Measurements from ENCODE around the gene TANC1.
"Not testable (repeated sequence)": the region's sequence is repeated elsewhere in the genome, so short reads cannot be mapped to it uniquely, and the experiment has no call there.

Gene TANC1

GRCh38 chr2:159126432-159127022 is 158.1 kb downstream of the TANC1 start:
- no peak overlapping the region for H3K4me3 ChIP-seq (ENCODE audit: low read depth, low read length)
- DNase-seq (ENCODE audit: low read depth), result peak; percentile 55

GRCh38 chr2:159128191-159128590 is 159.8 kb downstream of the TANC1 start:
- DNase-seq (ENCODE audit: low read depth), result no peak
- no peak overlapping the region for H3K4me3 ChIP-seq (ENCODE audit: low read depth, low read length)

- no peak for DNase-seq (ENCODE audit: low read depth)
- H3K4me3 ChIP-seq (ENCODE audit: low read depth, low read length), result no peak overlapping the region
Observed at GRCh38 chr2:159129269-159129668, 160.8 kb downstream of the TANC1 start.

DNA sequence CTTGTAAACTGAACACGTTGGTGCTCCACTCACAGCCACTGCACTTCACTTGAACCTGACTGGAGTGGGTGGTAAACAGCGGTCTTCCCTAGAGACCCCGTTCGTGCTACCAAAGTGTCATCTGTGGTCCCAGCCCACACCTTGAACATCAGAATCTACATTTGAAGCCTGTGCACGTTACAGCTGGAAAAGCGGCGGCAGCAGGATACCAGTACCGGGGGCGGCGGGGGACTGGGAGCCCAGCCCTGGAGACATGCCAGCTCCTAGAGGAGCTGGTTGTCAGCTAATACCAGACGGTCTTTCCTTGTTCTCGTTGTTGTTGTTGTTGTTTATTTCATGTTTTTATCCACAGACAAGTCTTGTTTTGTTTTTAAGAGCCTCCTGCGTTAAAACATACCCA is 161.4 kb downstream of the TANC1 start:
- H3K4me3 ChIP-seq (ENCODE audit: low read depth, low read length), result no peak overlapping the region
- DNase-seq (ENCODE audit: low read depth), result no peak

DNA sequence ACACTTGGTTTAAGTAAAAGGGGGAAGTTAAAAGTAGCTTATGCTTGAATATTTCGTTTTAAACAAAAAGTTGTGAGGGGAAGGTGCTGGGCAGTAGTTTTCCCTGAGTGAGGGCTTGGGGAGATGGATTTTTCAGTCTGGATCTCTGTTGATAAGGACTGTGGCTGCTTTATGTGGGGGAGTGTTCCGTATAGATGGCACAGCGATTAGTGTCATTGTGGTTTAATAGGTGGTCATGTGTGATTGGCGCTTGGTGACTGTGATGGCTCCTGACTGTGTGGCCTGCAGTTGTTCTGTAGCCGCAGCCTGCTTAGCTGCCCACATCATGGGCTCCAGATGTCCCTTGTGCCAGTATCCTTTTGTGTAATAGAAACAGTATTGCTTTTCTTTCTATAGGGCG is 161.9 kb downstream of the TANC1 start:
- H3K4me3 ChIP-seq (ENCODE audit: low read depth, low read length), result no peak overlapping the region
- DNase-seq (ENCODE audit: low read depth), result no peak

GRCh38 chr2:159131267-159131913 is 162.9 kb downstream of the TANC1 start:
- H3K4me3 ChIP-seq (ENCODE audit: low read depth, low read length), result no peak overlapping the region
- no peak for DNase-seq (ENCODE audit: low read depth)

- DNase-seq (ENCODE audit: low read depth), result peak; percentile 73
- no peak overlapping the region for H3K4me3 ChIP-seq (ENCODE audit: low read depth, low read length)
Observed at GRCh38 chr2:159131914-159132281, 163.5 kb downstream of the TANC1 start.

GRCh38 chr2:159133797-159134196 is 165.4 kb downstream of the TANC1 start:
- H3K4me3 ChIP-seq (ENCODE audit: low read depth, low read length), result no peak overlapping the region
- no peak for DNase-seq (ENCODE audit: low read depth)

GRCh38 chr2:159134979-159135378 is 166.5 kb downstream of the TANC1 start:
- no peak for DNase-seq (ENCODE audit: low read depth)
- no peak overlapping the region for H3K4me3 ChIP-seq (ENCODE audit: low read depth, low read length)

DNA sequence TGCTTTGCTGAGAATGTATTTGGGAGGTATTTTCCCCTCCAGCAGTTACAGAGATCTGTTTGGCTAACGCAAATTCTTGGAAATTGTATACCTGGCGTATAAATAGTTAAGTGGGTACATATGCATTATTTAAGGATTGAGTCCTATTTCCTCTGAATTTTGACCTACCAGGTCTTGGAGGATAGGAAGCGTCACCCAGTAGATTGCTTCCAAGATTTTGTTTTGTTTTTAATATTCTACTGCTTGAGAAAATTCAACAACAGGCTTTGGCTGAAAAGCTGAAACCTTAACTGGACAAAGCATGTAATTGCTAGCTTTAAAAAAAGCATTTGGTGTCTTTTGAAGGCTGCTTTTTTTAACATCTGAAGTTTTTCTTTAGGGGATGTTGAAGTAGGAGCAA is 168.0 kb downstream of the TANC1 start:
- no peak for DNase-seq (ENCODE audit: low read depth)
- no peak overlapping the region for H3K4me3 ChIP-seq (ENCODE audit: low read depth, low read length)

GRCh38 chr2:159137511-159138241 is 169.2 kb downstream of the TANC1 start:
- H3K4me3 ChIP-seq (ENCODE audit: low read depth, low read length), result no peak overlapping the region

DNA sequence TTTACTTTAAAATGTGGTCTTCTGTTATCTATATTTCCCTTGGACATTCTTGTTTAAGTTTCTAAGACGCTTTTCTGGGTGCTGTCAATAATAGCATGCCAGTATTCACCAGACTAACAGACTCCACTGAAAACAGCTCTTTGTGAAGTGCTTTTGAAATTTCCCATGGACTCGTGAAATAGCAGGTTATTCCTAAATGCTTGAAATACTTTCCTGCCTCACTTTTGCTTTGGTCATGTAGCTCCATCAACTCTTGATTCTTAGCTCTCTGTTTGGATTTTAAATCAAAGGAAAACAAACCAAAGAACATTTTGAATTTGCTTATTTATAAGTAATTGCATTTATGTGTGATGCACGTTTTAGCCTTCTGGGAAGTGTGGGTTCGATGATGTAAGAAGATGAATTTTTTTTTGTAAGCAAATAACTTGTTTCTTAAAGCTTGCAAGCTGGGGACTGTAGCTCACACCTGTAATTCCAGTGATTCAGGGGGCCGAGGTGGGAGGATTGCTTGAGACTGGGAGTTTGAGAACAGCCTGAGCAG is 170.3 kb downstream of the TANC1 start:
- no peak for DNase-seq (ENCODE audit: low read depth)
- H3K4me3 ChIP-seq (ENCODE audit: low read depth, low read length), result no peak overlapping the region

More at GRCh38 chr2:159137511-159138241, 169.2 kb downstream of the TANC1 start:
- DNase-seq (ENCODE audit: low read depth), result no peak

DNA sequence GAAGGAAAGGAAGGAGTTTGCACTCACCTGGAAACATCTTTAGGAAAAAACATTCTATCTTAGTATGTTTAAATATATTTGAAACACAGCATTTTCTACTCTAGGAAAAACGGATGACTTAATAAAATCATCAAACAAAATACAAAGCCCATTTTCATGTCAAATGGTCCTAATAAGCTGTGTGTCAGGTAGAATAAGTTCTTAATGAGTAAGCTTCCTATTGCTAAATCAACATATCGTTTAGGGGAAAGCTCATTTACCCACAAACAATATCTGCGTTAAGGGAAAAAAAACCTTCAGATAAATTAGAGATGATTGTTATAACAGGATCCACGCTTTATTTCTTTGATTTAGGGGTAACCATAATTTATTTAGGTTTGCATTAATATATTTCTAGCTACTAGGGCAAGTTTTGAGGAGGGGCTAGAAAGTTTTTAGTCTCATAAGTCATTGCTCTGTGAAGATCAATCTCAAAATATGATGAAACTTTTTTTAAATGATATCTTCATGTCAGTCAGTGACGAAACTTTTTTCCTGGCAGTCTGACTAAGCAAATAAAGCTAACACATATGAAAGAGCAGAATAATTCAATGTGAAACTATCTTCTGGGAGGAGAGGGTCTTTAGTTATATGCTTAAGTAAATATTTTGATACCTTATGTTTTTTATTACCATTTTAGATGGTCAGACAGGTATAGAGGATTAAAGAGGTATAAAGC is 170.9 kb downstream of the TANC1 start:
- no peak overlapping the region for H3K4me3 ChIP-seq (ENCODE audit: low read depth, low read length)
- no peak for DNase-seq (ENCODE audit: low read depth)

- no peak overlapping the region for H3K4me3 ChIP-seq (ENCODE audit: low read depth, low read length)
- no peak for DNase-seq (ENCODE audit: low read depth)
Observed at GRCh38 chr2:159140070-159140769, 171.8 kb downstream of the TANC1 start.

DNA sequence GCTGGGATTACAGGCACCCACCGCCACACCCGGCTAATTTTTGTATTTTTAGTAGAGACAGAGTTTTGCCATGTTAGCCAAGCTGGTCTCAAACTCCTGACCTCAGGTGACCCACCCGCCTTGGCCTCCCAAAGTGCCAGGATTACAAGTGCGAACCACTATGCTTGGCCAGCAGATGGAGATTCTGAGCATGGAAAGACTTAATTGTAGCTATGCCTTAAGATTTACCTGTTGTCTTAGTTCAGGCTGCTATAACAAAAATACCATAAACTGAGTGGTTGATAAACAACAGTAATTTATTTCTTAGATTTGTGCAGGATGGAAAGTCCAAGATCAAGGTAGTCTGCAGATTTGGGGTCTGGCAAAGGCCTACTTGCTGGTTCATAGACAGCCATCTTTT is 172.4 kb downstream of the TANC1 start:
- DNase-seq (ENCODE audit: low read depth); H3K4me3 ChIP-seq (ENCODE audit: low read depth, low read length): not testable (repeated sequence)

- no peak for DNase-seq (ENCODE audit: low read depth)
- H3K4me3 ChIP-seq (ENCODE audit: low read depth, low read length), result no peak overlapping the region
Observed at GRCh38 chr2:159144776-159145614, 176.6 kb downstream of the TANC1 start.

DNA sequence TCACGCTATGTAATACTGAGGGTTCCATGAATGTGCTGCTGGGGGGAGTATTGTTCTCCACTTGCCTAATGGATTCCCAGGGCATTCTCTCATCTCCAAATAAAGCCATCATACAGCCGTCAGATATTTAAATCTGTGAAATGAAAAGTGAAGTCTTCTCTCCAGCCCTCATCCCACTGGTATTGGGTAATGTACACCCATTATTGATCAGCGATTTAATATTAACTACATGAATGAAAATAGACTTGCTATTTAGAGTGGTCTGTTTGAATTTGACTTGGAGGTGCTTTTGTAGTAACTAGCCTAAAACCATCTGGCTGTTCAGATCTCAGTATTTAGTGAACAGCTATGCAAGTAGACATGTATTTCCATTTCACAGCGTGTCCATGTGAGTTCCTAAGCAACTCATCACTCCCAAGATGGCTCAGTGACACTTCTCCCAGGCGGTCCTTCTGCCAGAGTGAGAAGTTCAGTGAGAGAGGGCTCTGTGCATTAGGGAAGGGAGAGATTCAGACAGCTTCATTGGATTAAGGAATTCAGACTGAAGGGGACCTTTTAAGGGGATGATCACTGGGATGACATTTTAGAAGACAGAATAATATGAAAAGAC is 177.4 kb downstream of the TANC1 start:
- DNase-seq (ENCODE audit: low read depth), result no peak
- no peak overlapping the region for H3K4me3 ChIP-seq (ENCODE audit: low read depth, low read length)

- DNase-seq (ENCODE audit: low read depth), result no peak
- H3K4me3 ChIP-seq (ENCODE audit: low read depth, low read length), result no peak overlapping the region
Observed at GRCh38 chr2:159146996-159147666, 178.7 kb downstream of the TANC1 start.

Measured in skeletal muscle cell (primary cell).